Calu3 (cell line): ENCODE measurements around the gene PLA2G7. TPM values are rescaled to one million over a fixed set of nuclear protein-coding genes. Genes with fewer than 3 reads are reported as not detected.
A peak's percentile ranks its signal among the peaks of the same experiment; 100 is the strongest.

Source experiments
- BruUV-seq: library from RNA; stranded (reverse); fragments of 400-500 nt; replicated peaks from 2 replicates; lab custom pipeline; 2021; lab: Mats Ljungman, UMichigan
- CTCF ChIA-PET: fragments of 300-600 bp; sonication (Branson Sonifier 250); formaldehyde crosslinking; loops from one replicate; lab custom pipeline; 2022; ENCODE audit warnings: antibody characterized with exemption; lab: Charles Lee
- DNase-seq: peaks from one replicate; pipeline ENCODE4 v3.0.0; 2022
- H3K27ac Mint-ChIP-seq: one replicate; pipeline ENCODE4 v1.8.0; 2022; ENCODE audit warnings: mixed read lengths; ENCODE audit not compliant: unreplicated experiment
- H3K27me3 Mint-ChIP-seq: one replicate; pipeline ENCODE4 v1.8.0; 2022; ENCODE audit warnings: mixed read lengths; ENCODE audit not compliant: unreplicated experiment
- H3K36me3 Mint-ChIP-seq: one replicate; pipeline ENCODE4 v1.8.0; 2022; ENCODE audit warnings: mild to moderate bottlenecking, moderate library complexity, mixed read lengths; ENCODE audit not compliant: insufficient read depth, unreplicated experiment
- H3K4me1 Mint-ChIP-seq: one replicate; pipeline ENCODE4 v1.8.0; 2022; ENCODE audit warnings: mild to moderate bottlenecking, low read depth, mixed read lengths; ENCODE audit not compliant: unreplicated experiment
- H3K4me3 Mint-ChIP-seq: one replicate; pipeline ENCODE4 v1.8.0; 2022; ENCODE audit warnings: mild to moderate bottlenecking, low read depth, moderate library complexity, mixed read lengths; ENCODE audit not compliant: unreplicated experiment
- H3K9me3 Mint-ChIP-seq: one replicate; pipeline ENCODE4 v1.8.0; 2022; ENCODE audit warnings: low read depth, mixed read lengths; ENCODE audit not compliant: unreplicated experiment
- intact Hi-C: fragments of 100-400 bp; cut with micrococcal nuclease; formaldehyde crosslinking; loops from one replicate; pipeline ENCODE4 v1.10.0; 2022; ENCODE audit not compliant: unreplicated experiment
- total RNA-seq: library from RNA; stranded (reverse); gene quantifications from 2 replicates; pipeline ENCODE4 v1.2.3, GENCODE V29; 2022
- TF ChIP-seq, protein P1 (sequence below): fragments of 200-600 bp; IDR thresholded peaks from one replicate; pipeline ENCODE4 v1.8.0; 2022; ENCODE audit warnings: antibody characterized with exemption; ENCODE audit not compliant: unreplicated experiment

Gene PLA2G7
- total RNA-seq, 1 experiment from 2014 or later, result 1.9 TPM

DNA sequence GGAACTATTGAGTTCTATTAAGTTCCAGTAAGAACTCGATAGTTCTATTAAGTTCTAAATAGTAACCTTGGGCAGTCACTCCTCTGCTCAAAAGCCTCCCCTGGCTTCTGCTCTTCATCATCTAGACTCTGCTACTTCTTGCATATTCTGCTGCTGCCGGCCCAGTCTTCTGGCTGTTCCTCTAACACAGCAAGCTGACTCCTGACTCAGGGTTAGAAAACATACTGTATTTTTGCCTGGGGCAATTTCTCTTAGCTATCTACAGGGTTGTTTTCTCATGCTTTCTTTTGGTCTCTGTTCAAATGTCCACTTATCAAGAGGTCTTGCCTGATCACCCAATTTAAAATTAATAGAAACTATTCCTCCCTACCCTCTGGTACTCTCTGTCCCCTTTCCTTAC is 67.8 kb downstream of the PLA2G7 start:
- TF ChIP-seq, protein P1, sequence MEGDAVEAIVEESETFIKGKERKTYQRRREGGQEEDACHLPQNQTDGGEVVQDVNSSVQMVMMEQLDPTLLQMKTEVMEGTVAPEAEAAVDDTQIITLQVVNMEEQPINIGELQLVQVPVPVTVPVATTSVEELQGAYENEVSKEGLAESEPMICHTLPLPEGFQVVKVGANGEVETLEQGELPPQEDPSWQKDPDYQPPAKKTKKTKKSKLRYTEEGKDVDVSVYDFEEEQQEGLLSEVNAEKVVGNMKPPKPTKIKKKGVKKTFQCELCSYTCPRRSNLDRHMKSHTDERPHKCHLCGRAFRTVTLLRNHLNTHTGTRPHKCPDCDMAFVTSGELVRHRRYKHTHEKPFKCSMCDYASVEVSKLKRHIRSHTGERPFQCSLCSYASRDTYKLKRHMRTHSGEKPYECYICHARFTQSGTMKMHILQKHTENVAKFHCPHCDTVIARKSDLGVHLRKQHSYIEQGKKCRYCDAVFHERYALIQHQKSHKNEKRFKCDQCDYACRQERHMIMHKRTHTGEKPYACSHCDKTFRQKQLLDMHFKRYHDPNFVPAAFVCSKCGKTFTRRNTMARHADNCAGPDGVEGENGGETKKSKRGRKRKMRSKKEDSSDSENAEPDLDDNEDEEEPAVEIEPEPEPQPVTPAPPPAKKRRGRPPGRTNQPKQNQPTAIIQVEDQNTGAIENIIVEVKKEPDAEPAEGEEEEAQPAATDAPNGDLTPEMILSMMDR, result no peak
- Mint-ChIP-seq H3K9me3 (no peaks in the 10 kb centered on the region), H3K27ac (no peak overlapping the region), H3K27me3 (no peaks in the 10 kb centered on the region), H3K36me3 (no peaks in the 10 kb centered on the region), H3K4me3 (no peak overlapping the region), H3K4me1 (no peaks in the 10 kb centered on the region)
- DNase-seq, result no peak
- BruUV-seq, result no TSS peak
- intact Hi-C loops, result no loop called here
- CTCF ChIA-PET, result no interaction called here

DNA sequence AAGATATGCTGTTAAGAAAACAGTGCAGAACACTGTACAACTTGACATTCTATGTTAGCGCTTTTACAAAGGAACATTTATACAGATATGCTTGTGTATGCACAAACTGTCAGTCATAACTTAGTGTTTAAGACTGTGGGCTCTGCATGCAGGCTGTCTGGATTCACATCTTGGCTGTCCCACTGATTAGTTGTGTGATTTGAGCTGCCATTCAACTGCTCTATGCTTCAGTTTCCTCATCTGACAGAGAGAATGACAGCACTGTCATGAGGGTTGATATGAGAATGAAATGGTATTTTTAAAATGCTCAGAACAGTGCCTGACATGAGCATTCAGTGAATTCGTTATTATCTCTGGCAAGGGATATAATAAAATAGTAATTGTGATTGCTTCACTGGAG is 73.7 kb downstream of the PLA2G7 start:
- BruUV-seq, result no TSS peak
- TF ChIP-seq, protein P1, result no peak
- DNase-seq, result no peak
- Mint-ChIP-seq H3K4me3 (no peak overlapping the region), H3K9me3 (no peaks in the 10 kb centered on the region), H3K27me3 (no peaks in the 10 kb centered on the region), H3K27ac (no peak overlapping the region), H3K36me3 (no peaks in the 10 kb centered on the region), H3K4me1 (no peaks in the 10 kb centered on the region)
- CTCF ChIA-PET, result no interaction called here
- intact Hi-C loops, result no loop called here

DNA sequence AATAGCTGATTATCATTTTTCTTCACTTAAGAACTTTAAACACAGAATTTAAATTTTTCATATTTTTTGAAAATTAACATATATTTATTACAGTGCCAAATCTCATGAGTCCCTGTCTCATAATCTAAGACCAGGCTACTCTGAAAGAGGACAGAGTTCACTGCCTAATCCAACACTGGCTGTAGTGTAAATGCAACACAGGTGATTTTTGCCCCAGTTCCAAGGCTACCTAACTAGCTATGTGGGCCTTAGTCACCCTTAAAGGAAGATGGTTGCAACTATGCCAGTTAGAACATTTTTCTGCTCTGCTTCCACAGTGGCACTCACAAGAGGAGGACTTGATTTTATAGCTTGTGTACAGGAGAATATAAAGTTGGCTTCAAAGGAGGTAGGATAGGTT is 77.5 kb downstream of the PLA2G7 start:
- Mint-ChIP-seq H3K4me3 (no peak overlapping the region), H3K27me3 (no peaks in the 10 kb centered on the region), H3K9me3 (no peaks in the 10 kb centered on the region), H3K27ac (no peak overlapping the region), H3K4me1 (no peaks in the 10 kb centered on the region), H3K36me3 (peaks cover 11% of the 10 kb centered on the region)
- TF ChIP-seq, protein P1, result no peak
- CTCF ChIA-PET, result no interaction called here
- no peak for DNase-seq
- intact Hi-C loops, result no loop called here
- BruUV-seq, result no TSS peak

DNA sequence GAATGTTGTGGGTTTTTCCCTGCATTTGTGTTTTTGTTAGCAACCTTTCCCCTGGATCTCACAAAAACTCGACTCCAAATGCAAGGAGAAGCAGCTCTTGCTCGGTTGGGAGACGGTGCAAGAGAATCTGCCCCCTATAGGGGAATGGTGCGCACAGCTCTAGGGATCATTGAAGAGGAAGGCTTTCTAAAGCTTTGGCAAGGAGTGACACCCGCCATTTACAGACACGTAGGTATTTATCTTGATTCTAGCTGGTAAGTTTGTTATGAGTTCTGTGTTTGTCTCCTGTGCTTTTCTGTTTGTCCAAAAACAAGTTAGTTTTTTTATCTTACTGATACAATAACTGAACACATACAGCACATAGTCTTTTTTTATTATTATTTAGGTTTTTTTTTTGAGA is 79.4 kb downstream of the PLA2G7 start:
- H3K9me3 Mint-ChIP-seq, result no peaks in the 10 kb centered on the region
- no peak overlapping the region for H3K27ac Mint-ChIP-seq
- TF ChIP-seq, protein P1, result peak; percentile 33
- peak; percentile 15 for DNase-seq
- no peaks in the 10 kb centered on the region for H3K4me1 Mint-ChIP-seq
- BruUV-seq, result no TSS peak
- H3K27me3 Mint-ChIP-seq, result no peaks in the 10 kb centered on the region
- CTCF ChIA-PET, result interaction anchor here (0.6 kb wide), 1 partner anchor 18 kb away, joined by 6 read pairs; no protein-coding TSS in a partner anchor
- no peak overlapping the region for H3K4me3 Mint-ChIP-seq
- intact Hi-C loops, result no loop called here
- peaks cover 20% of the 10 kb centered on the region for H3K36me3 Mint-ChIP-seq

Other genes with a start within 250 kb of the PLA2G7 start
- gene RCAN2, start 243.9 kb downstream of the PLA2G7 start, total RNA-seq, result 2.2 and 3.7 TPM in 2 replicates
- 0.88 and 1.7 TPM in 2 replicates for gene CYP39A1, start 82.6 kb downstream of the PLA2G7 start, total RNA-seq
- 5.4 and 8.8 TPM in 2 replicates for gene SLC25A27, start 82.4 kb downstream of the PLA2G7 start, total RNA-seq
- gene TDRD6, start 47.5 kb downstream of the PLA2G7 start, total RNA-seq, result 0.07 and 0.10 TPM in 2 replicates
- not detected in 2 replicates for gene ANKRD66, start 11.6 kb upstream of the PLA2G7 start, total RNA-seq
- gene MEP1A, start 58.0 kb upstream of the PLA2G7 start, total RNA-seq, result not detected in 2 replicates
- 0.07 and 0.24 TPM in 2 replicates for gene ADGRF5, start 186.6 kb upstream of the PLA2G7 start, total RNA-seq